NK-92 (cell line): ENCODE data around the gene TTLL9.

ENCODE experiments used
- DNase-seq: peaks from one replicate; lab custom pipeline; 2025; ENCODE audit not compliant: unreplicated experiment; lab: John Stamatoyannopoulos, UW

Gene TTLL9

GRCh38 chr20:31836853-31837608 is 33.4 kb upstream of the TTLL9 start:
- DNase-seq: no peak

- no peak for DNase-seq
Measured at GRCh38 chr20:31837896-31838397, 32.5 kb upstream of the TTLL9 start.

- no peak for DNase-seq
Measured at GRCh38 chr20:31838646-31839292, 31.7 kb upstream of the TTLL9 start.

GRCh38 chr20:31839782-31840487 is 30.5 kb upstream of the TTLL9 start:
- no peak for DNase-seq

- no peak for DNase-seq
Measured at GRCh38 chr20:31840906-31841816, 29.3 kb upstream of the TTLL9 start.

- DNase-seq: no peak
Measured at GRCh38 chr20:31841928-31842327, 28.5 kb upstream of the TTLL9 start.

- DNase-seq: no peak
Measured at GRCh38 chr20:31842471-31843157, 27.8 kb upstream of the TTLL9 start.

- no peak for DNase-seq
Measured at GRCh38 chr20:31843288-31843687, 27.1 kb upstream of the TTLL9 start.

GRCh38 chr20:31843881-31844280 is 26.6 kb upstream of the TTLL9 start:
- DNase-seq: no peak

- DNase-seq: no peak
Measured at GRCh38 chr20:31844737-31845299, 25.6 kb upstream of the TTLL9 start.

- no peak for DNase-seq
Measured at GRCh38 chr20:31845300-31845863, 25.1 kb upstream of the TTLL9 start, which contains the start of gene FOXS1. TSS of gene FOXS1 (minus strand) at chr20:31845604. CDS start at chr20:31845542, 62 bp downstream.

GRCh38 chr20:31846793-31847138 is 23.7 kb upstream of the TTLL9 start:
- no peak for DNase-seq

GRCh38 chr20:31848088-31848999 is 22.1 kb upstream of the TTLL9 start:
- no peak for DNase-seq

GRCh38 chr20:31849306-31849930 is 21.0 kb upstream of the TTLL9 start:
- no peak for DNase-seq

GRCh38 chr20:31851240-31851955 is 19.0 kb upstream of the TTLL9 start:
- DNase-seq: no peak

- DNase-seq: no peak
Measured at GRCh38 chr20:31853481-31853880, 17.0 kb upstream of the TTLL9 start.

- DNase-seq: no peak
Measured at GRCh38 chr20:31856516-31856915, 13.9 kb upstream of the TTLL9 start.
